Skeletal muscle satellite cell (primary cell): ENCODE data around the gene ZFHX3.

ENCODE experiments used
- H3K27me3 ChIP-seq: 2 replicates; pipeline ENCODE4 v1.7.0; 2013; ENCODE audit warnings: low read length; ENCODE audit not compliant: control insufficient read depth, insufficient read depth
- H3K36me3 ChIP-seq: 2 replicates; pipeline ENCODE4 v1.7.0; 2013; ENCODE audit warnings: mild to moderate bottlenecking, control low read depth, low read length; ENCODE audit not compliant: insufficient read depth
- H3K4me1 ChIP-seq: 2 replicates; pipeline ENCODE4 v1.7.0; 2013; ENCODE audit warnings: low read length; ENCODE audit not compliant: control insufficient read depth, insufficient read depth
- H3K4me2 ChIP-seq: 2 replicates; pipeline ENCODE4 v1.7.0; 2013; ENCODE audit warnings: mild to moderate bottlenecking, low read length
- H3K4me3 ChIP-seq: 2 replicates; pipeline ENCODE4 v1.7.0; 2013; ENCODE audit warnings: low read length
- H3K9ac ChIP-seq: 2 replicates; pipeline ENCODE4 v1.7.0; 2013; ENCODE audit warnings: mild to moderate bottlenecking, low read depth, low read length, moderate library complexity
- H3K9me3 ChIP-seq: replicated peaks from 2 replicates; pipeline ENCODE4 v1.7.0; 2013; ENCODE audit warnings: mild to moderate bottlenecking, control low read depth, low read length

Gene ZFHX3

DNA sequence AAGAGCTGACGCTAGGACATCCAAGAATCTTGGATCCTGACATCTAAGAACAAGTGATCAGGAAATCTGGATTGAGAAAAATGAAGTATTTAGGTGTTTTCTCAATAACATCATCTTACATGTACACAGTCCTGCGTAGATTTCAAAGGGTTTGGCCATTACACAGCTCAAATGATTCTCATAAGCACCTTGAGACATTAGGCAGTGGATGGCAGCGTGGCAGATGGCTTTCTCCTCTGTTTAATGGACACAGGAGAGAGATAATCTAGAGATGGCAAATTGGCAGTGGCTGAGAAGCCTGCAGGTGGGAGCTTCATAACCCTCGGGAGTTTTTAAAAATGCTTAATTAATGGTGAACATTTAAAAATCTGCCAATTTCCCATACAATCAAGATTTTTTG is 137.5 kb downstream of the ZFHX3 start:
- Histone ChIP-seq H3K9ac (no peak overlapping the region), H3K27me3 (no peaks in the 10 kb centered on the region), H3K4me1 (peaks cover 40% of the 10 kb centered on the region), H3K9me3 (no peaks in the 10 kb centered on the region), H3K4me3 (no peak overlapping the region), H3K4me2 (no peak overlapping the region), H3K36me3 (no peaks in the 10 kb centered on the region)

DNA sequence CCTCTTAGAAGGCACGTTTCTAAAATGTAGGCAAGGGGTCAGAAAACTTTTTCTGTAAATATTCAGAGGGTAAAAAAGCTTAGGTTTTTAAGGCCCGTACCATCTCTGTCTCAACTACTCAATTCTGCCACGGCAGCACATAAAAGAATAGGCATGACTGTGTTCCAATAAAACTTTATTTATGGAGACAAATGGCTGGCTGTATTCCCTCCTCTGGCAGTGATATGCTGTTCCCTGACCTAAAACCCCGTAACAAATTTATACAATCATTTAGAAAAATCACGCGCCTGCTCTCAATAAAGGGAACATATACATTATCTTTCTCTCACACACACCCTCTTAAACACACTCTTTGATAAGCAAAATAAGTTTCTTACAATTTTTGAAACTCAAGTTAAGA is 138.7 kb downstream of the ZFHX3 start:
- Histone ChIP-seq H3K36me3 (no peaks in the 10 kb centered on the region), H3K9ac (no peak overlapping the region)

DNA sequence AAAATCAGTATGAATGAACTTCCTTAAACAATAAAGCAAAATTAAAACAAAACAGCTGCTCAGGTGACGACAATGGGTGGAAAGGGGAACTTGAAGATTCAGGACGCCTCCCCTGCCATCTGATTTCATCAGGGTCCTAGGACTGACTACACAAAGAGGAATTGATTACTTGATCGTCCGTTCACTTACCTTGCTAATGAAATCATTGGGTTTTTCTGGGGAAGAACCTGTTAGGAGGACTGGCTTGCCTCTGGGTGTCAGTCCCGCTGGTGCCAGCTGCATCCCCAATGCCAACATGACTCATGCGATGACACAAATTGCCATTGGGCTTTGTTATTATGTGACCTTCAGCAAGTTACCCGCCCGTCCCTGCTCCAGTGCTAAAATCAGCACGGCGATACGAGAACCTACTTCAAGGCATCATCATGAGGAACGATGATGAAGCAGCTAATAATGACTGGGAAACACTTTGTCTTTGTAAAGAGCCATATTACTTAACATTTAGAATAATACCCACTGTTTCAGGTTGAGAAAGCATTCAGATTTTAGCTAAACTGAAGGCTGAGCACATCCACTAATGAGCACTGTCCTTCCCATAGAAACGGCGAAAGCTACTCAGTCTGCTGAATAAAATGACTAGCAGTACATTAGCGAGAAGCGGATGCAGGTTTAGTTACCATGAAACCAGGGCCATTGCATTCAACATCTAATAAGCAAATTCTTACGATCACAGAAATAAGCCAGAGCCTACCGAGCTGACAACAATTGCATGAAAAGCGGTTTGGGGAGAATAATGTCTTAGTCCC is 139.4 kb downstream of the ZFHX3 start:
- H3K4me3 ChIP-seq, result no peak overlapping the region
- H3K9me3 ChIP-seq, result no peaks in the 10 kb centered on the region
- no peak overlapping the region for H3K9ac ChIP-seq
- H3K36me3 ChIP-seq, result no peaks in the 10 kb centered on the region
- H3K4me1 ChIP-seq, result peaks cover 25% of the 10 kb centered on the region
- no peak overlapping the region for H3K4me2 ChIP-seq
- no peaks in the 10 kb centered on the region for H3K27me3 ChIP-seq

More for the DNA sequence above, 138.7 kb downstream of the ZFHX3 start:
- Histone ChIP-seq H3K4me1 (peaks cover 31% of the 10 kb centered on the region), H3K9me3 (no peaks in the 10 kb centered on the region), H3K4me3 (no peak overlapping the region), H3K4me2 (no peak overlapping the region), H3K27me3 (no peaks in the 10 kb centered on the region)

DNA sequence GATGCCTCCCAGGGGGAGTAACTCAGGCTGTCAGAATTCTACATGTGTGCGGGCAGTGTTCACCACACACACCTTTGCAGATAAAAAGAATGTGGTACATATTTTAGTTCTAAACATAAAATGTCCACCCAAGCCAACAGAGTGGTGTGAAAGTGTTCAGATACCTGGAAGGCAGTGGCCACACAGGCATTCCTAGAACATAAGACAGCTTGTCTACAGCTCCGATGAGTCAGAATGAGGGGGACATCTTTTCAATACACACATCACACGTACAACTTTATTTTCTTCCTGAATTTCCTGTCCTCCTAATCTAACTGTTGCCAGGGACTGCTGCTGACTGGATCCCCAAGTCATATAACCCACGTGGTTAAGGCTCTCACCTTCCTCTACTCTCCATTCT is 142.3 kb downstream of the ZFHX3 start:
- no peak overlapping the region for H3K4me3 ChIP-seq
- H3K36me3 ChIP-seq, result peaks cover 5% of the 10 kb centered on the region
- no peak overlapping the region for H3K4me2 ChIP-seq
- no peaks in the 10 kb centered on the region for H3K27me3 ChIP-seq
- H3K9me3 ChIP-seq, result no peaks in the 10 kb centered on the region
- no peak overlapping the region for H3K9ac ChIP-seq
- peaks cover 24% of the 10 kb centered on the region for H3K4me1 ChIP-seq

DNA sequence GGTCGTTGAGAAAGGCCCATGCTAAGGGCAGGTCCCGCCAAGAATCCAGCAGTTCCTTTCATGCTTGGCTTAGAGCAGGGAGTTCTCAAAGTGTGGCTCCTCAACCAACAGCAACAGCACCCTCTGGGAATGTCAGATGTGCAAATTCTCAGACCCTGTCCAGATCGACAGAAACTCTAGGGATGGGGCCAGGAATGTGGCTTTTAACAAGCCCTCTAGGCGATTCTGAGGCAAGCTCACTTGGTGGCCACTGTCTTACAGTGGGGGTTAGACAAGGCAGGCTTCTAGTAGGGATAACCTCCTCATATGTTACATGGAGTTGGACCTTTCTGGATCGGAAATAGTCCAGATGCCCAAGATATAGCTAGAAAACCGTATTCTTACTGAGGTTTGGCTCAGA is 144.8 kb downstream of the ZFHX3 start:
- no peaks in the 10 kb centered on the region for H3K27me3 ChIP-seq
- H3K4me2 ChIP-seq, result no peak overlapping the region
- no peak overlapping the region for H3K4me3 ChIP-seq
- H3K36me3 ChIP-seq, result peaks cover 5% of the 10 kb centered on the region
- H3K4me1 ChIP-seq, result peaks cover 14% of the 10 kb centered on the region
- H3K9ac ChIP-seq, result no peak overlapping the region
- H3K9me3 ChIP-seq, result no peaks in the 10 kb centered on the region

DNA sequence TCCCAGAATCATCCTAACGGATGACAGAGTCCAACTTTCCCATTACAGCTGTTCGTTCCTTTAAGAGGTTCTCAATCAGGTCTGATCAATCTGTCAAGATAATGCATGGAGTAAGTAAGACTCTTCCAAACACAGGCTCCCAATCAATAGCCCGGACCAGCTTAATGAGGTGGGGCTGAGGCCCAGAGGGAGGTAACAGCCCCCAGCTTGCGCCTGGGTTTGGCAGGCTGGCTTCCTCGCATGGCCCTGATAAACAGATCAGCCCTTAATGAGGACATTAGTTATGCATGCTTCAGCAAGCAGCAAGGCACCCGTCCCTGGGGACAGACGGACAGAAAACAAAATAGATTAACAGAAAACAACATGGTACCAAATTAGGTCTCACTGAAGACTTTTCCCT is 145.7 kb downstream of the ZFHX3 start:
- H3K4me3 ChIP-seq, result no peak overlapping the region
- no peak overlapping the region for H3K4me2 ChIP-seq
- H3K36me3 ChIP-seq, result peaks cover 5% of the 10 kb centered on the region
- no peaks in the 10 kb centered on the region for H3K27me3 ChIP-seq
- H3K9ac ChIP-seq, result no peak overlapping the region
- H3K9me3 ChIP-seq, result no peaks in the 10 kb centered on the region
- H3K4me1 ChIP-seq, result peaks cover 12% of the 10 kb centered on the region

DNA sequence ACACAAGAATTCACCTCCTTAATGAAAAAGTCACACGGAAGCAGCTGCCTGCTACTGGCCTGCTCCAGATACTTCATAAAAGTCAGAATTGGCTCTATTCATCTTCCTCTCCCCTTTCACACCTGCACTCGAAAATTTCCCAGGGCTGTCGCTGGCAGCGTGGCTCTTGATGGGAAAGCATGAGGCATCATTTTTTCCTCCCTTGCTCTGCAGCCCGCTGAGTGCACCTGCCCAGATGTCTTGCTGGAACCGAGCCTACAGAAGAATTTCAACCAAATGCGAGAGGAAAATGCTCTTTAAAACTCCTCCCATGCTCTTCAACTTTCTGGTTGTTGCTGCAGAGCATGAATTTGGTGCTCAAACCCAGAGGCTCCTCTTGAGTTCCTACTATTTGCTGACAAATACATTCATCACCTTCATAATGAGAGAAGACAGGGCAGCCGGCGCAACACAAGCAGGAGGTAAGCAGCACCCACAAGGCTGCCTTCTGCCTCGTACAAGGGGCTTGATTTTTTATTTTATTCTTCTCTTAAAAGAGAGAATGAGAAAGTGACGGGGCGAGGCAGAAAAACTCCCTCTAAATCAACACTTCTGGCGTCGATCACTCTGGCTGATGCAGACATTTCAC is 146.8 kb downstream of the ZFHX3 start:
- H3K36me3 ChIP-seq, result peaks cover 5% of the 10 kb centered on the region
- no peak overlapping the region for H3K4me2 ChIP-seq
- H3K4me3 ChIP-seq, result no peak overlapping the region
- H3K4me1 ChIP-seq, result peaks cover 19% of the 10 kb centered on the region
- H3K9me3 ChIP-seq, result no peaks in the 10 kb centered on the region
- H3K9ac ChIP-seq, result no peak overlapping the region
- H3K27me3 ChIP-seq, result no peaks in the 10 kb centered on the region

DNA sequence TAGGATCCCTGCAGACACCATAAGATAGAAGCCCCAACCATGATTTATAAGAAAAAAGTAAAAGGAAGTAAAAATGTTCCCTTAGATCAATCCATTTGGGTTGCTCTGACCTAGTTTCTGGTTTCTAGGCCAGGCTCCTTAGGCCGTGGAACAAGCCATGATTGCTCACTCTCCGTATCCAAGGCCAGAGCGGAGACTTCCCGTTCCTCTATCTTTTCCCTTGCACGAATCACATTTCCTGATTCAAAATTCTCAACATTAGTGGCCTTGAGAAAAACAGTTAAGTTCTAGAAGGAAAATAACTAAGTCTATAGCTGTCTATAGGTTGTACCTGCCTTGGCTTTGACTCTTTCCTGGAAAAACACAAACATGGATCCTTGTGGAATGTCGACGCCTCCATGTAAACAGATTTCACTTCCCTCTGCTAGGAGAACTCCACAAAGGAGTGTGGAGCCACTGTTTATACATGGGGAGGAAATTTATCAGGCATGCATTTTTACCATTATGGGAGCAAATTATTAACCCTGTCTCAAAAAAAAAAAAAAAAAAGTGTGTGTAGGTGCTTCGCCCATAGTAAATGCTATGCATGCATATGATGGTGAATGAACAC is 149.6 kb downstream of the ZFHX3 start:
- H3K4me3 ChIP-seq, result no peak overlapping the region
- peaks cover 5% of the 10 kb centered on the region for H3K36me3 ChIP-seq
- H3K27me3 ChIP-seq, result no peaks in the 10 kb centered on the region
- H3K9ac ChIP-seq, result no peak overlapping the region
- no peaks in the 10 kb centered on the region for H3K9me3 ChIP-seq
- peaks cover 32% of the 10 kb centered on the region for H3K4me1 ChIP-seq
- no peak overlapping the region for H3K4me2 ChIP-seq

DNA sequence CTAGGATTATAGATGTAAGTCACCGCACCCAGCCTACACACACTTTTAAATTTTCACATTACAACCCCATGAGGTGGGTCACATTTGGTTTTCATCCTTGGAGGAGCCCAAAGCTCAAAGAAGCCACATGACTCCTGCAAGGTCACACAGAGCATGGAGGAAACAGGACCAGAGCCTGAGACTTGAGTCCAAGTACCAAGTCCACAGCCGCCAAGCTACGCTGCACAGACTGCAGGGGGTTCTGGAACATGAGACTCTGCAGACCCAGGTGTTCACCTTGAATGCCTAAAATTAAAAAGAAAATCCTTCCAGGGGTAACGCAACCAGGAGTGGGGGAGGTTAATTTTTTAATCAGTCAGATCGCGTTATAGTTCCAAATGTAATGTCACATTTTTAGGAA is 150.2 kb downstream of the ZFHX3 start:
- peaks cover 32% of the 10 kb centered on the region for H3K4me1 ChIP-seq
- no peak overlapping the region for H3K9ac ChIP-seq
- no peak overlapping the region for H3K4me2 ChIP-seq
- H3K27me3 ChIP-seq, result no peaks in the 10 kb centered on the region
- peaks cover 5% of the 10 kb centered on the region for H3K36me3 ChIP-seq
- no peaks in the 10 kb centered on the region for H3K9me3 ChIP-seq
- H3K4me3 ChIP-seq, result no peak overlapping the region

DNA sequence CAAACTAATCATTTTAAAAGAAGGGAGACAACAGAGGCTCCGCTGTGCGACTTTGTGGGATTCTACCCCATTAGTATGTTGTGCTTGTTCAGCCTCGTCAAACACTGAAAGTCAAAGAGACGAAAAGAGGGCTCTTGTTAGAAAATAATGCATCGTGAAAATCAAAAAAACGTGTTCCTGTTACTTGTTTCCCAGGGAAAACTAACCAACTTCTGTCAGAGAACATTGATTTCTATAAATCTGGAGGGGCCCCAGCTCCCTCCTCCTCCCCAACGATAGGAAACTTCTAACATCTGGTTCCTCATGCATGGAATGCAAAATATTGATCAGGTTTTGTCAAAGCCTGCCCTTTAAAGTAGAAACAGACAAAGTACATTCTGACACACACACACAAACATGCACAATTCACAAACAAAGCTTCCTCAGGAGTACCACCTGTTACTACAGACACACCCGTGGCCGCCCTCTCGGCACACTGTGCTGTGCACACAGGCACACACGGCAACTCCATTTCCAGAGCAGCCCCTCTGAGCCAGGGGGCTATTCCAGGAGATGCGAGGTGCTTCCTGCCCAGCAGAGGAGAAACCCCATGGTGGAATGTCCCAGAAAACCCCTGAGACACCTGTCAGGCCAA is 151.3 kb downstream of the ZFHX3 start:
- Histone ChIP-seq H3K27me3 (no peaks in the 10 kb centered on the region), H3K4me3 (no peak overlapping the region), H3K4me1 (peaks cover 38% of the 10 kb centered on the region), H3K4me2 (peak overlapping the region; percentile 24), H3K9me3 (no peaks in the 10 kb centered on the region), H3K36me3 (peaks cover 5% of the 10 kb centered on the region), H3K9ac (no peak overlapping the region)

DNA sequence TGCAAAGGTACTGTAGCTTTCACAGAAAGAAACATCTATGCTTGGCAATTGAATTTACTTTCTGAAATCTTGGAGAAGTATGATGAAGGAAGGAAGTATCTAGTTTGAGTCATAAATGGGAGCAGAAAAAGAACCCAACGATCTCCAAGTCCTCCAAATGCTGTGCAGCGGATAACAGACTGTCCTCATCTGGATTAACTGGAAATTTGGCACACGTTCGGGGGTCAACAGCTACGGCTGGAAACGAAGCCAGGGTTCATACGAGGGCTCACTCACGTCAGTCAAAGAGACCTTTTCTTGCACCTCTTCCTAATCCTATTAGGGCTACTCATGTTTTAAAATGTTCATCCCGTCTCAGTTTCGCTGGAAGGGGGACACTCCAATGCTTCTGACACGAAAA is 152.0 kb downstream of the ZFHX3 start:
- Histone ChIP-seq H3K36me3 (peaks cover under 1% of the 10 kb centered on the region), H3K9ac (no peak overlapping the region), H3K4me2 (peak overlapping the region; percentile 24), H3K27me3 (no peaks in the 10 kb centered on the region), H3K4me3 (no peak overlapping the region), H3K9me3 (no peaks in the 10 kb centered on the region), H3K4me1 (peaks cover 44% of the 10 kb centered on the region)
